GM19240 (cell line): ENCODE data around the gene CSF1.

Experiments used
- DNase-seq: peaks from one replicate; pipeline ENCODE4 v3.0.0; 2011; ENCODE audit warnings: low spot score; ENCODE audit not compliant: insufficient read length

CSF1 gene

GRCh38 chr1:109882288-109883245 lies 28.1 kb upstream of the CSF1 start:
- DNase-seq = no peak

DNA sequence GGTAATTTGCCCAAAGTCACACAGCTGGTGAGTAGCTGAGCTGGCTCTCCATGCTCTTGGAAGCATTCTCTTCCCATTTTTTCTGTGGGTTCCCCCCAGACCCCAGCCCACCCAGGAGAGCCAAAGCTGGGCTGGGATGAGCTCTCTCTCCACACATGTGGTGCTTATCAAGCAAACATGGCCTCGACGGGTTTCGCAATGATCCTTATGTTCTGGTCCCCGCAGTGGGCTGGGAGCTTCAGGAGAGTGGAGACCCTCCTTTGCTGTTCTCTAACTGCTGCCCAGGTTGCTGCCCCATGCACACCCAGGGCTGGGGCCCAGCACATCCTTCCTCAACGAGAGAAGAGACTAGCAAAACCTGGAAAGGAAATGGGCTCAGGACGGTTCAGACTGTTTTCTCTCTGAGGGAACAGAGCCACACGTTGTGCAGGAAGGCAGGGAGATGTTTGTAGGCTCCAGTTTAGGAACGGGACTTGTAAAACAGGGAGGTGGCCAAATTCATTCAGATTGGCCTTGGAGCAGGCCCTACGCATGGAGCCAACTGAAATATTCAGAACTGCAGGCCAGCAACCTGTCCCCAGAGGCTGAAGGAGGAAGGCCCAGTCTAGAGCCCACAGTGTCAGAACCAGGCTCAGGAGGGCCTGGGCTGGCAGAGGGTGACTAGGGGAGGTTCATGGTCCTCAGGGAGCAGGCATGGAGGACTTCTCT lies 27.2 kb upstream of the CSF1 start:
- no peak for DNase-seq

- DNase-seq = no peak
These were observed 26.3 kb upstream of the CSF1 start for GRCh38 chr1:109884242-109884891.

DNA sequence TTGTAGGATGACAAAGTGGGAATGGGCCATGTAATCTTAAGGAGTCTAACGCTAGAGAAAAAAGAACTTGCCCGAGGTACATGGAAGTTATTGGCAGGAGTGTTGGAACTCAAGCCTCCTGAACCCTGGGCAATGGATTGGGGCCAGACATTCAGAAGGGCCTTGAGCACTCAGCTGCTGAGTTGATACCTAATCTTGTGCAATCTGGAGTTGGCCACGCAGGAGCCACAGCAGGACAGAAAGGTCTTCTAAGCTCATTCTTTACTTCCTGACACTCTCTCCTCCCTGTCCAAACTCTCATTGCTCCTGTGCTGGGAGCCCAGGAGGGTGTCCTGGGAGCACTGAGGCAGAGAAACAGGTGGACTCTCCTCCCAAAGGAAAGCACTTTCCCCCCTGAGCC lies 25.1 kb upstream of the CSF1 start:
- DNase-seq = no peak

GRCh38 chr1:109886827-109887226 lies 23.8 kb upstream of the CSF1 start:
- no peak for DNase-seq

- no peak for DNase-seq
These were observed 23.4 kb upstream of the CSF1 start for GRCh38 chr1:109887271-109887670.

- no peak for DNase-seq
These were observed 22.8 kb upstream of the CSF1 start for GRCh38 chr1:109887884-109888283.

DNA sequence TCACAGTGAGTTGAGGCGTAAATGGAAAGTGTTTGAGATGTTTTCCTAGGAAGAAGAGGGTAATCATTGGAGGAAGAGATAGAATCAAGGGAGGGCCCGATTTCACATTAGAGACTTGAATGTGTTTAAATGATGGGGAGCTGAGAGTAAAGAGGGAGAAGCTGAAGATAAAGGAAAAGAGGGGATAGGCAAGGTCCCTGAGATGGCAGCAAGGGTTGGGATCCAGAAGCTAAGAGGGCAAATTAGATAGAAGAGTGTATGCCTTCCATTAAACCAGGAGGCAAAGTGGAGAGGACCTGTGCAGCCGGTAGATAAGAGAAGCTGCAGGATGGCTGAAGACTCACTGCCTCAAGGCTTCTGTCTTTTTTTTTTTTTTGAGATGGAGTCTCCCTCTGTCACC lies 21.6 kb upstream of the CSF1 start:
- DNase-seq = no peak

GRCh38 chr1:109890115-109890953 lies 20.3 kb upstream of the CSF1 start:
- DNase-seq = no peak

DNA sequence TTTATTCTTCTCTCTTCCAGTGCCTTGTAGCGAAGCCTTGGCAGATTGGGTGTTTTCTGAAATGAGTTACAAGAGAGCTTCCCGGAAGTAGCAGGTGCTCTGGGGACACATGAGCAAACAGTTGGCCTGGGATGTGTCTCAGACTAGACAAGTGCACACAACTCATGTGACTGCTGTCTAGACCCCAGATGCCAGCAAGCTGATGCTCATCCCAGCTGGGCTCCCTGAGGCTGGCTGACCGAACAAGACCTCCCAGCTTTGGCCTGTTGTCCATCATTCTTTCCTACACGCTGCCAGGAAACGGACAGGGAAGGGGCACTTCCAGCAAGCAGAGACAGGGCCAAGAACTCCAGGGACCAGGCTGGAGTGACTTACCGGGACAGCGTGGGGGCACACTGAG lies 18.7 kb upstream of the CSF1 start:
- DNase-seq = no peak

DNA sequence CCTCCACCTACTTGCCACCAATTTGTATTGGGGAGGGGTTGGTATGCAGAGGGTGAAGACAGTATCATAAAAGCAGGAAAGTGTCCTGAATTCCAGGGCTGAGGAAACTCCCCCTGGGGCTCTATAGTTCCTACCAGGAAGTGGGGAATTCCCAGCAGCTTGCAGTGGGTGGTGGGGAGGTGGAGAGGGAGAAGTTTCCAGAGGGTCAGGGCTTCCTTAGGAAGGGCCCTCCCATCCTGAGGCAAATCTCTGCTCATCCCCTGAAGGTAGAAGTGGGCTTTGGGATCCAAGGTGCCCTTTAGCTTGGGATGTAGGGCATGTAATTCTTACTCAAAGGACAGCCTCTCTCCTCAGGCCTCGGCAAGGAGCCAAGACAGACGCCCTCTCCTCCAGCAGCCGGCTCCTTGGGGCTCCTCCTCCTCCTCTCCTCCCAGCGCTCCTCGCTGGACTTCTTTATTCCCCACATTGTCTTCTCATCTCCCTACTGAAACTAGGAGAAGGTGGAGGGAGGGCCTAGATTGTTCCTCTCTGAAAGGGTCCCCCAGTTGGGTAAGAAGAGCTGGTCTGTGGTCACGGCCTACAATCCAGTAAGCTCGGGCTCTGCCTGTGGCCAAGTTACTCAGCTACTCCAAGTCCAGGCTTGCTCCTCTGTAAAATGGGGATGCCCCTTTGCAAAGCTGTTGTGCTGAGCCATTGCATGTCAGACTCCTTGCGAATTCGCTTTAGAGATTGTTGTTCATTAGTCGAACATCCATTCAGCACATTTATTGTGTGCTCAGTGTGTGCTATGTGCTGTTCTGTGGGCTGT lies 17.9 kb upstream of the CSF1 start:
- DNase-seq = no peak

GRCh38 chr1:109893532-109894171 lies 17.0 kb upstream of the CSF1 start:
- no peak for DNase-seq

DNA sequence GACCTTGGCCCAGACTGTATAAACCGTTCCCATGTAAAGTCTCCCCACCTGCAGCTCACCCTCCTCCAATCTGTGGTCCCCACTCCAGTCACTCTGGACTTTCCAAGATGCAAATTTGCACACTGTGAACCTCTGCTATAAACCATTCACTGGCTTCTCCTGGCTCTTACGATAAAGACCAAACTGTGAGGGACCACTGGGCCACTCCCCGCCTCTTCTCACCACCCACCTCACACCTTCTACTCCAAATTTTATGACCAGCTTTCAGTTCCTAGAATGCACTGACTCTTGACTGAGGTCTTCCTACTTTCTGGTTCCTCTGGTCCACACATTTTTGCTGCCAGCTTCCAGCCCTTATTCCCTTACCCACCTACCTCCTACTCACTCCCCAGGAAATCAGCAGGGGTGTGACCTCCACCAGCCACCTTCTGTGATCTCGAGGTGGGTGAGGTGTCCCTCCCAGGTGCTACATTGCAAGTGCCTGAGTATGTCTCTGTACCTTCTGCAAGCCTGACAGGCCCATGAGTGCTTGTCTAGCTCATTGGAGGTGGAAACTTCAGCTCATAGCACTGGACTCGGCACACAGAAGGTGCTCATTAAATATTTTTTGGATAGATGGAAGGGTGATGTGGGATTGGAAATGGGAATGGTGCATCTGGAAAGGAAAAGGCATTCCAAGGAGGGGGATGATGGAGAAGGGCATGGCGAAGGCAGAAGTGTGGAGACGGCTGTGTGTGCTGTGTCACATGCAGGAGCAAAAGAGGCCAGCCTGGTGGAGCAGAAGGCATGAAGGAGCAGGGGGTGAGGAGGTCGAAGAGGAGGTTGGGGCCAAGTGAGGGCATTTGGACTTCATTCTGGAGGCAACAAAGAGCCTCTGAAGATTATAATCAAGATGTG lies 15.6 kb upstream of the CSF1 start:
- no peak for DNase-seq

DNA sequence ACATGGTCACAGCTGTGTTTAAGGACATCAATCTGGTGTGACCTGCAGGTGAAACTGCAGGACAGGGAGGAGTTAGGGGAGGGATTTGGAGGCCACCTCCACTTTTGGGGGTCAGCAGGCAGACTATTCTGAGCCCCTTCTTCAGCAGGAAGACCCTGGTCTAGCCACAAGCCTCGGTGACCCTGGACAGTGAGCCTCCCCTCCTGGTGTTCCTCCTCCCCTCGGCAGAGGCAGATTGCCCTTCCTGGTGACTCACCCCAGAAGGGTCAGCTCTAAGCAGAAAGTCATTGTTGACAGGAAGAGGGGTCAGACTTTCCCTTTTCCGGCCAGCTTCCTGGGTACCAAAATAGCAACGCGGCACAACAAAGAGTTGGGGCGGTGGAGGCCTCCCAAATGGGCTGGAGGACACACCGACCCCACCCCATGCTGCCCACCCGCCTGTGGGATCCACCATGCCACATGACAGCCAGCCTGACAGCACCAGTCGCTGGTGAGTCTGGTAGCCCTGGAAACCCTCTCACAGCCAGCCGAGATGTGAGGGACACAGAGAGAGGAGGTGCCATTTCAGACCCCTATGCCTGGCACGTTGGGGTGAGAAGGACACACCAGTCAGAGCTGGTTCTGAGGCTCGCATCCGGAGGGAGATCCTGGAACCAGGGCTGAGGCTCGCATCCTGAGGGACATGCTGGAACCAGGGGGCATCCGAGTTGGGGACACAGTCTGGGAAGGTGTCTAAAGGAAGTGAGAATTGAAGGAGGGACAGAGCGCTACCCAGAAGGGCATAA lies 14.7 kb upstream of the CSF1 start:
- no peak for DNase-seq

DNA sequence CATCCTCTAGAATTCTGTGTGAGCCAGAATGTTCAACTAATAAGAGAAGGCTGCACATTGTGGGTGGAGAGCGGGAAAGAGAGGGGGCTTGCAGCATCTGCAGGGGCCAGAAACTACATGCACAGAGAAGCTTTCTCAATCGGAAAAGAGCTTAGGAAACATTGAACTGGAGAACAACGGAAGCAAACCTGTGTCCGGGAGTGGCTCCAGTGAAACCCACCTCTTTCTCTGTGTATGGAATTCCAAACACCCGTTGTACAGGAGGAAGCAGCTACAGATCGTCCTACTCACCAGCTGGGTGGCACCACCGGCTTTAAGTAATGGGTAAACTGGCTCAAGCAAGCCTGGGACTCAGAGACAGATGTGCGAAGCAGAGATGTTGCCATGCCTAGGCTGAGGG lies 14.0 kb upstream of the CSF1 start:
- no peak for DNase-seq

DNA sequence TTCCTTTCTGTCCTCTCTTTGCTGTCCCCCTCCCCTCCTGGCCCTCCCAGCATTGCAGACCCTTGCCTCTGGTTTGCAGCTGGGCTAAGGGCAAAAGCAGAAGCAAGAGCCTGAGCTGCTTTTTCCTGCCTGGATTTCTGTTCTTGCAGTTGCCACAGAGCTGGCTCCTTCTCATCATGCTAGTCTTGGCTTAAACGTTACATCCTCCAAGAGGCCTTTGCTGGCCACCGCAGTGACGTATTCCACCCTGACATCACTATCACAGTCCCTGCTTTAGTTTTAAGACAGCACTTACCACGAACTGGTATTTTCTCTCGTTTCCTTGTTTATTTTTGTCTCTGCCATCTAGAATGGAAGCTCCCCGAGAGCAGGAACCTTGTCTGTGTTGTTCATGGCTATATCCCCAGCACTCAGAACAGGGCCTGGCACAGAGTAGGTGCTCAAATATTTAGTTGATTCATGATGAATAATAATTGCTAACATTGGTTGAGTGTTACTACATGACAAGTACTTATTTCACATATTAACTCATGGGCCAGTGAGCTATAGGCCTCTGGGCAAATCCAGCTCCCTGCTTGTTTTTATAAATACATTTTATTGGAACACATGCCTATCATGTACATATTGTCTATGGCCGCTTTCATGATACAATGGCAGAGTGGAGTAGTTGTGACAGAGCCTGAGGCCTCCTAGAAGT lies 13.2 kb upstream of the CSF1 start:
- no peak for DNase-seq

GRCh38 chr1:109898842-109899241 lies 11.8 kb upstream of the CSF1 start:
- no peak for DNase-seq

DNA sequence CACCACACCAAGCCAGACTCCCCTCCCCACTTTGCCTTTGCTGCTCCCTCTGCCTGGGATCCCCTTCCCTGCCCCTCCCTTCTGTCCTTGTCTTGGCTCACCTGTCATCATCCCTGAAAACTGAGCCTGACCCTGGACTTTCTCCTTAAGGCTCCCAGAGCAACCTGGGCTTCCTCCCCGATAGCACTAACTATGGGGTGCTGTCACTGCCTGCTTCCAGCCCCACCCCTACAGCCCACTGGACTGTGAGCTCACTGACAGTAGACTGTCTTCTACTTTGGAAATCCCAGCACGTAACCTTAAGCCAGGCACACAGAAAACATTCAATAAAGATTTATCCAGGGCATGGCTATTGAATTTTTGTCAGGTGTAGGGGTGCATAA lies 9.5 kb upstream of the CSF1 start:
- DNase-seq = no peak
